Body of pancreas (tissue), 4 donors: Measurements from ENCODE around the gene THSD7A. TPM values are rescaled to one million over a fixed set of nuclear protein-coding genes. Genes with fewer than 3 reads are reported as not detected.

Source experiments
- ATAC-seq: fragments of 150-250 bp; one replicate; pipeline ENCODE4 v1.9.1; 2016
- DNase-seq, 4 donors: peaks; one replicate each; pipeline ENCODE4 v3.0.0-alpha.2; 2019
- H3K27ac ChIP-seq, 4 donors: fragments of 200-600 bp; sonication (generic); 1 replicate in 3 of 4; 2 replicates in 1 of 4; pipeline versions ENCODE4 v1.5.1 to v1.6.1; 2016 to 2019; ENCODE audit warnings: mild to moderate bottlenecking in 1 of 4, mixed read lengths in 1 of 4, moderate library complexity in 1 of 4
- H3K27me3 ChIP-seq, 2 donors: fragments of 200-600 bp; sonication (generic); one replicate each; pipeline ENCODE4 v1.6.0; 2016; ENCODE audit warnings: mild to moderate bottlenecking in 1 of 2
- H3K36me3 ChIP-seq, 2 donors: fragments of 200-600 bp; sonication (generic); replicated peaks in 1 of 2; 2 replicates each; pipeline ENCODE4 v1.5.1; 2016; ENCODE audit warnings: low read depth in 2 of 2; ENCODE audit not compliant: insufficient read depth in 1 of 2
- H3K4me1 ChIP-seq: fragments of 200-600 bp; sonication (generic); one replicate; pipeline ENCODE4 v1.6.0; 2016
- H3K4me3 ChIP-seq, 2 donors: fragments of 200-600 bp; sonication (generic); 1 replicate in 1 of 2; 2 replicates in 1 of 2; pipeline ENCODE4 v1.5.1; 2016 to 2019
- H3K9me3 ChIP-seq, 3 donors: fragments of 200-600 bp; sonication (generic); 1 replicate in 2 of 3; 2 replicates in 1 of 3; pipeline ENCODE4 v1.5.1; 2016
- CTCF ChIP-seq, 7 experiments: fragments of 450-650 bp in 4 of 7; fragments of 200-600 bp in 3 of 7; sonication (generic) in 3 of 7; IDR thresholded peaks; one replicate each; pipeline ENCODE4 v1.5.1; 2016 to 2019; ENCODE audit warnings: antibody characterized with exemption in 7 of 7
- POLR2A ChIP-seq, 3 donors: fragments of 450-650 bp; IDR thresholded peaks; one replicate each; pipeline ENCODE4 v1.6.1; 2016; ENCODE audit warnings: antibody characterized with exemption in 3 of 3, mild to moderate bottlenecking in 2 of 3
- WGBS, 2 donors: methylation state at CpG; one replicate each; pipeline ENCODE4 v1.1.5; 2017; 5-methylcytosine and 5-hydroxymethylcytosine counted together
- intact Hi-C: fragments of 100-400 bp; cut with DNase I; formaldehyde crosslinking; loops from one replicate; pipeline ENCODE4 v1.15.1; 2023
- total RNA-seq, 2 donors: library from RNA; depleted of rRNA; stranded (reverse); fragments of >200 nt; gene quantifications; one replicate each; pipeline ENCODE4 v1.1.0, GENCODE V29; 2016

The THSD7A gene
- total RNA-seq, 2 donors from 2014 or later: 0.66 to 7.0 TPM

- WGBS, 2 donors: 91 to 93% methylated on average over 2 of the region's 2 CpGs
- DNase-seq: no peak
- no peak for TF ChIP-seq CTCF (IDR thresholded peaks at IDR 0.05)
- no peak for TF ChIP-seq POLR2A (IDR thresholded peaks at IDR 0.05)
- Histone ChIP-seq H3K4me1 (no peaks in the 10 kb centered on the region), H3K9me3 (no peaks in the 10 kb centered on the region), H3K27me3 (no peaks in the 10 kb centered on the region), H3K4me3 (no peak overlapping the region), H3K27ac (no peak overlapping the region), H3K36me3 (no peaks in the 10 kb centered on the region)
- intact Hi-C loops: no loop called here
- ATAC-seq: no peak
Measured at GRCh38 chr7:11332865-11333228, 499.2 kb downstream of the THSD7A start.

GRCh38 chr7:11332186-11332864 lies 499.7 kb downstream of the THSD7A start:
- H3K9me3 ChIP-seq: no peaks in the 10 kb centered on the region
- H3K27ac ChIP-seq: no peak overlapping the region
- 73 to 83% methylated on average over 4 of the region's 4 CpGs for WGBS, 2 donors
- TF ChIP-seq POLR2A (IDR thresholded peaks at IDR 0.05) (no peak), CTCF (IDR thresholded peaks at IDR 0.05) (no peak)
- DNase-seq (no peak), ATAC-seq (no peak)
- H3K4me3 ChIP-seq: no peak overlapping the region
- intact Hi-C loops: no loop called here
- H3K36me3 ChIP-seq: no peaks in the 10 kb centered on the region
- no peaks in the 10 kb centered on the region for H3K4me1 ChIP-seq
- no peaks in the 10 kb centered on the region for H3K27me3 ChIP-seq

- H3K9me3 ChIP-seq: no peaks in the 10 kb centered on the region
- DNase-seq (no peak), ATAC-seq (no peak)
- H3K4me1 ChIP-seq: no peaks in the 10 kb centered on the region
- TF ChIP-seq POLR2A (IDR thresholded peaks at IDR 0.05): no peak
- TF ChIP-seq CTCF (IDR thresholded peaks at IDR 0.05): no peak
- intact Hi-C loops: no loop called here
- H3K27me3 ChIP-seq: no peaks in the 10 kb centered on the region
- no peak overlapping the region for H3K4me3 ChIP-seq
- no peak overlapping the region for H3K27ac ChIP-seq
- 57 to 78% methylated on average over 8 of the region's 8 CpGs for WGBS, 2 donors
- no peaks in the 10 kb centered on the region for H3K36me3 ChIP-seq
Measured at GRCh38 chr7:11331128-11332102, 500.6 kb downstream of the THSD7A start.

- no peaks in the 10 kb centered on the region for H3K9me3 ChIP-seq
- WGBS, 2 donors: 63 to 72% methylated on average over 3 of the region's 3 CpGs
- no peaks in the 10 kb centered on the region for H3K27me3 ChIP-seq
- TF ChIP-seq CTCF (IDR thresholded peaks at IDR 0.05): no peak
- TF ChIP-seq POLR2A (IDR thresholded peaks at IDR 0.05): no peak
- H3K36me3 ChIP-seq: no peaks in the 10 kb centered on the region
- intact Hi-C loops: no loop called here
- ATAC-seq: no peak
- no peak overlapping the region for H3K27ac ChIP-seq
- no peak overlapping the region for H3K4me3 ChIP-seq
- no peak for DNase-seq
- H3K4me1 ChIP-seq: no peaks in the 10 kb centered on the region
Measured at GRCh38 chr7:11330717-11331116, 501.3 kb downstream of the THSD7A start.
